DND-41 (cell line): Measurements from ENCODE around the gene SHQ1.

ENCODE experiments used
- ATAC-seq: fragments of 200-7000 bp; cut with Tn5 transposase; 3 replicates; pipeline ENCODE4 v1.9.1; 2021; ENCODE audit warnings: low read depth; ENCODE audit not compliant: insufficient read depth
- DNase-seq: peaks from one replicate; pipeline ENCODE4 v3.0.0-alpha.2; 2020
- H2AFZ ChIP-seq: 2 replicates; pipeline ENCODE4 v1.6.0; 2012; ENCODE audit warnings: low read depth, low read length
- H3K27ac ChIP-seq: 2 replicates; pipeline ENCODE4 v1.5.1; 2012; ENCODE audit warnings: low read length, inconsistent platforms
- H3K27me3 ChIP-seq: fragments of 200-600 bp; sonication (generic); 2 replicates; pipeline ENCODE4 v1.6.0; 2012; ENCODE audit warnings: low read length, mild to moderate bottlenecking, inconsistent platforms; ENCODE audit not compliant: insufficient read depth, poor library complexity
- H3K36me3 ChIP-seq: 2 replicates; pipeline ENCODE4 v1.5.1; 2012; ENCODE audit warnings: low read length, inconsistent platforms; ENCODE audit not compliant: insufficient read depth
- H3K4me1 ChIP-seq: 2 replicates; pipeline ENCODE4 v1.5.1; 2012; ENCODE audit warnings: mild to moderate bottlenecking, low read length; ENCODE audit not compliant: insufficient read depth
- H3K4me2 ChIP-seq: 2 replicates; pipeline ENCODE4 v1.6.0; 2012; ENCODE audit warnings: mild to moderate bottlenecking, moderate library complexity, low read length, inconsistent platforms; ENCODE audit not compliant: insufficient read depth
- H3K4me3 ChIP-seq, 2 experiments: fragments of 200-600 bp in 1 of 2; shearing (Covaris generic) in 1 of 2; 2 replicates each; pipeline ENCODE4 v1.5.1; 2012 to 2016; ENCODE audit warnings: inconsistent platforms in 2 of 2, low read length in 2 of 2, mild to moderate bottlenecking in 2 of 2, low read depth in 1 of 2, moderate library complexity in 1 of 2
- H3K79me2 ChIP-seq: 2 replicates; pipeline ENCODE4 v1.6.0; 2012; ENCODE audit warnings: low read length, inconsistent platforms; ENCODE audit not compliant: insufficient read depth
- H3K9ac ChIP-seq: 2 replicates; pipeline ENCODE4 v1.6.0; 2012; ENCODE audit warnings: low read depth, mild to moderate bottlenecking, inconsistent platforms, low read length, moderate library complexity
- H3K9me3 ChIP-seq: 2 replicates; pipeline ENCODE4 v1.5.1; 2012; ENCODE audit warnings: low read length, moderate library complexity, mild to moderate bottlenecking, inconsistent platforms; ENCODE audit not compliant: insufficient read depth, severe bottlenecking
- H4K20me1 ChIP-seq: 2 replicates; pipeline ENCODE4 v1.6.0; 2012; ENCODE audit warnings: low read length; ENCODE audit not compliant: insufficient read depth
- CTCF ChIP-seq: IDR thresholded peaks from 2 replicates; pipeline ENCODE4 v1.5.1; 2012; ENCODE audit warnings: borderline replicate concordance, low read length, moderate library complexity, mild to moderate bottlenecking; ENCODE audit not compliant: poor library complexity, severe bottlenecking; ENCODE audit errors: extremely low read depth
- EZH2 ChIP-seq: IDR thresholded peaks from 3 replicates; pipeline ENCODE4 v1.6.1; 2012; ENCODE audit warnings: borderline replicate concordance, low read depth, mild to moderate bottlenecking, moderate library complexity, low read length, inconsistent platforms; ENCODE audit not compliant: severe bottlenecking

SHQ1 gene

GRCh38 chr3:72803573-72803972, 44.7 kb downstream of the SHQ1 start:
- Histone ChIP-seq H3K4me3 (no peak overlapping the region), H3K4me2 (no peak overlapping the region), H3K9ac (no peak overlapping the region), H4K20me1 (no peaks in the 10 kb centered on the region), H2AFZ (no peak overlapping the region), H3K36me3 (peaks cover 38% of the 10 kb centered on the region; the same call in 1 of the 2 replicates), H3K79me2 (no peaks in the 10 kb centered on the region), H3K9me3 (no peaks in the 10 kb centered on the region), H3K27ac (no peak overlapping the region), H3K27me3 (no peaks in the 10 kb centered on the region), H3K4me1 (no peaks in the 10 kb centered on the region)
- ATAC-seq (no peak), DNase-seq (no peak)
- TF ChIP-seq EZH2 (no peak), CTCF (no peak)

DNA sequence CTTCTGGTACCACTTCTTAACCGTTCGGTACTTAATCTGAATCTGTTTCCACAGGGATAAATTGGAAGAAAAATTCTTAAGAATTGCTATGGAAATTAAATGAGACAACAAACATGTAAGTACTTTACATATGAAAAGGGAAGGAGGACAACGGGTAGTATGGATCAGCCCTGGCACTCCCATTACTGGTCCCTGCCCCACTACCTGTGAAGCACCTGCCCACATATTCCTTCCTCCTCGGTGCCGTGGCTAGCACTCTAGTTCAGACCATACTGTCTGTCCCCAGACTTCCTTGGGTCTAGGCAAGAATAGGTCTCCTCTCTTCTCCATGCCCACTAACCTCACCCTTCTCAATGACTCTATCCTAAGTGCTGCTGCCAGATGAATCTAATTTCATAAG, 46.2 kb downstream of the SHQ1 start:
- TF ChIP-seq EZH2, result no peak
- no peak for TF ChIP-seq CTCF
- no peaks in the 10 kb centered on the region for H3K27me3 ChIP-seq
- no peaks in the 10 kb centered on the region for H4K20me1 ChIP-seq
- no peak overlapping the region for H3K27ac ChIP-seq
- no peaks in the 10 kb centered on the region for H3K4me1 ChIP-seq
- DNase-seq (no peak), ATAC-seq (no peak)
- H2AFZ ChIP-seq, result no peak overlapping the region
- H3K4me3 ChIP-seq, result no peak overlapping the region
- no peak overlapping the region for H3K4me2 ChIP-seq
- no peak overlapping the region for H3K9ac ChIP-seq
- H3K79me2 ChIP-seq, result no peaks in the 10 kb centered on the region
- H3K36me3 ChIP-seq, result peaks cover 41% of the 10 kb centered on the region
- no peaks in the 10 kb centered on the region for H3K9me3 ChIP-seq

- DNase-seq, result no peak
- no peaks in the 10 kb centered on the region for H3K79me2 ChIP-seq
- no peak overlapping the region for H3K27ac ChIP-seq
Measured at GRCh38 chr3:72800869-72801268, 47.4 kb downstream of the SHQ1 start.

More at GRCh38 chr3:72800869-72801268, 47.4 kb downstream of the SHQ1 start:
- Histone ChIP-seq H3K27me3 (no peaks in the 10 kb centered on the region), H3K4me2 (no peak overlapping the region), H3K36me3 (peaks cover 47% of the 10 kb centered on the region), H3K9me3 (no peaks in the 10 kb centered on the region), H3K4me1 (no peaks in the 10 kb centered on the region), H3K9ac (no peak overlapping the region), H2AFZ (no peak overlapping the region), H3K4me3 (no peak overlapping the region), H4K20me1 (no peaks in the 10 kb centered on the region)
- TF ChIP-seq CTCF, result no peak
- TF ChIP-seq EZH2, result no peak
- no peak for ATAC-seq
